ENCODE data around the gene CCNYL1.

The CCNYL1 gene

DNA sequence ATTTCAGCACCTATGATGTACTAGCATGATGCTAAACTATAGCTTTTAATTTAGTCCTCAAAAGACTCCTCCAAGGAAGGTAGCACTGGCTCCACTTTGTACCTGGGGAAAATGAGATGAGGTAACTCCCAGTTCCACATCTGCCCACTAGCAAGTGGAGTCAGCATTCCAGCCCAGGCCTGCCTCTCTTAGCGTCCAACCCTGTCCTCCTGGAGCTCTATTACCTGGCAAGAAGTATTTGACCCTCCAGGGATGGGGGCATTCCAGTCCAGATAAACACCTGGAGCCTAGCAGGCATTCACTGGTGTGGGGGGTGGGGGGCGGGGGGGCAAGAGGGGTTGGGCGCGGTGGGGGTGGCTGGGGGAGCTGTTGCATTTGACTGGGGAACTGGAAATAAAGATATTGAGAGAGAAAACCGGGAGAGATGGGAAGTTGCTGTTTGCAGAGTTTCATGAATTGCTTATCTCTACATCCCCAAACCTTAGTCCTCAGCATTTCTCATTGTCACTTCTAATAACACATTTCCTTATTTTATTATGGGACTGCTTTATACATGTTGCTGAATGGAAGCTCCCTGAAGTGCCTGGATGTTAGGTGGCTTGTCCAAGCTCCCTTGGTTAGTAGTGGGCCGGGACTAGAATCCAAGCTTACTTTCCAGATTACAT, 80.3 kb downstream of the CCNYL1 start:
- no peaks in the 10 kb centered on the region for H3K36me3 Mint-ChIP-seq
- no peak for DNase-seq (ENCODE audit: low spot score in 2 of 2)
- no peak for ATAC-seq (ENCODE audit: low read depth)
- peaks cover 14% of the 10 kb centered on the region for H3K27me3 Mint-ChIP-seq
- no peak overlapping the region for H3K4me3 Mint-ChIP-seq
- no peaks in the 10 kb centered on the region for H3K9me3 Mint-ChIP-seq
- H3K4me1 Mint-ChIP-seq, result no peaks in the 10 kb centered on the region
- H3K27ac Mint-ChIP-seq, result no peak overlapping the region

DNA sequence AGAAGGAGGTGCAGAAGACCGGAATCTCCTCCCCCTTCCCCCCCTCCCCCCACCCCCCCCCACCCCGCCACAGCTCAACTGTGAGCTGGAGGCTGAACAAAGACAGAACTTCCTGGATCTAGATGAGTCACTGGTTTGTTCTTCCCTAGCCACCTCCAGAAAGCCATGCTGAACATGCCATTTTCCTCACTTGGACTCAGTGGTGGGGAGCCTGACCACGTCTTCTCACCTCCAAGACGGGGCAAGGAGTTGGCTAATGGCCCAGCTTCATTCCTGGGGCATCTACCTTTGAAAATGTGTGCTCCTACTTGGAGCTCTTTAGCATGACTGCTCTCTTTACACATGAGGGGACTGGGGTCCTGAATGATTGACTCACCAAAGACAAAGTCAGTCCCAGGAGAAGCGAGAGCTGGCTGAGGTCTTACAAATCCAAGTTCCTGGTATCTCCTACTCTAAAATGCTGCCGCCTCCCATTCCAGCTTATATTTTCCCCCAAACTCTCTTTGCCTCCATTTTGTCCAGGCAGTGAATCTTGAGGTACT, 80.9 kb downstream of the CCNYL1 start:
- Mint-ChIP-seq H3K9me3 (no peaks in the 10 kb centered on the region), H3K27ac (no peak overlapping the region), H3K27me3 (peaks cover 14% of the 10 kb centered on the region), H3K4me3 (no peak overlapping the region), H3K4me1 (no peaks in the 10 kb centered on the region), H3K36me3 (no peaks in the 10 kb centered on the region)
- ATAC-seq (ENCODE audit: low read depth) (no peak), DNase-seq (ENCODE audit: low spot score in 2 of 2) (no peak)

GRCh38 chr2:207796585-207797350, 85.3 kb downstream of the CCNYL1 start:
- peaks cover 9% of the 10 kb centered on the region for H3K27me3 Mint-ChIP-seq
- ATAC-seq (ENCODE audit: low read depth), result no peak
- H3K4me1 Mint-ChIP-seq, result no peaks in the 10 kb centered on the region
- H3K27ac Mint-ChIP-seq, result no peak overlapping the region
- no peaks in the 10 kb centered on the region for H3K36me3 Mint-ChIP-seq
- H3K4me3 Mint-ChIP-seq, result no peak overlapping the region
- DNase-seq (ENCODE audit: low spot score in 2 of 2), result no peak
- H3K9me3 Mint-ChIP-seq, result no peaks in the 10 kb centered on the region

- H3K36me3 Mint-ChIP-seq, result no peaks in the 10 kb centered on the region
- ATAC-seq (ENCODE audit: low read depth), result no peak
- no peak overlapping the region for H3K27ac Mint-ChIP-seq
- H3K27me3 Mint-ChIP-seq, result peaks cover 2% of the 10 kb centered on the region
- H3K4me1 Mint-ChIP-seq, result no peaks in the 10 kb centered on the region
- H3K9me3 Mint-ChIP-seq, result no peaks in the 10 kb centered on the region
- no peak overlapping the region for H3K4me3 Mint-ChIP-seq
- DNase-seq (ENCODE audit: low spot score in 2 of 2), result no peak
These were observed 89.8 kb downstream of the CCNYL1 start for GRCh38 chr2:207801259-207801658.

DNA sequence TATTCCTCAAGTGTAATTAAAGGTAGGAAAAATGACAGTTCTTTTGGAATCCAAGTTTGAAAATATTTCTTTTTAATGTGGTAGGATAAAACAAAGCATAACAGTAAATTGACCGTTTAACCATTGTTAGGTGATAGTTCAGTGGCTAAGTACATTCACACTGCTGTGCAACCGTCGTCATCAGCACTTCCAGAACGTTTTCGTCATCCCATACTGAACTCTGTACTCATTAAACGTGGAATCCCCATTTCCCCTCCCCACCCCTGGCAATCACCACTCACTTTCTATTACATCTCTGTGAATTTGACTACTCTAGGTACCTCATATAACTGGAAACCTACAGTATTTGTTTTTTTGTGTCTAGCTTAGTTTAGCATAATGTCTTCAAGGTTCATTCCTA, 91.2 kb downstream of the CCNYL1 start:
- Mint-ChIP-seq H3K4me3 (no peak overlapping the region), H3K27me3 (peaks cover 5% of the 10 kb centered on the region), H3K36me3 (no peaks in the 10 kb centered on the region), H3K27ac (no peak overlapping the region), H3K4me1 (no peaks in the 10 kb centered on the region), H3K9me3 (no peaks in the 10 kb centered on the region)
- DNase-seq (ENCODE audit: low spot score in 2 of 2) (no peak), ATAC-seq (ENCODE audit: low read depth) (no peak)
